Superior temporal gyrus (tissue), 1 donor: Measurements from ENCODE around the gene PKD2L2.
"Not testable (repeated sequence)": the region's sequence is repeated elsewhere in the genome, so short reads cannot be mapped to it uniquely, and the experiment has no call there.

ENCODE experiments used
- DNase-seq: peaks from one replicate; pipeline ENCODE4 v3.0.0-alpha.2; 2016; ENCODE audit errors: extremely low spot score

The PKD2L2 gene

DNA sequence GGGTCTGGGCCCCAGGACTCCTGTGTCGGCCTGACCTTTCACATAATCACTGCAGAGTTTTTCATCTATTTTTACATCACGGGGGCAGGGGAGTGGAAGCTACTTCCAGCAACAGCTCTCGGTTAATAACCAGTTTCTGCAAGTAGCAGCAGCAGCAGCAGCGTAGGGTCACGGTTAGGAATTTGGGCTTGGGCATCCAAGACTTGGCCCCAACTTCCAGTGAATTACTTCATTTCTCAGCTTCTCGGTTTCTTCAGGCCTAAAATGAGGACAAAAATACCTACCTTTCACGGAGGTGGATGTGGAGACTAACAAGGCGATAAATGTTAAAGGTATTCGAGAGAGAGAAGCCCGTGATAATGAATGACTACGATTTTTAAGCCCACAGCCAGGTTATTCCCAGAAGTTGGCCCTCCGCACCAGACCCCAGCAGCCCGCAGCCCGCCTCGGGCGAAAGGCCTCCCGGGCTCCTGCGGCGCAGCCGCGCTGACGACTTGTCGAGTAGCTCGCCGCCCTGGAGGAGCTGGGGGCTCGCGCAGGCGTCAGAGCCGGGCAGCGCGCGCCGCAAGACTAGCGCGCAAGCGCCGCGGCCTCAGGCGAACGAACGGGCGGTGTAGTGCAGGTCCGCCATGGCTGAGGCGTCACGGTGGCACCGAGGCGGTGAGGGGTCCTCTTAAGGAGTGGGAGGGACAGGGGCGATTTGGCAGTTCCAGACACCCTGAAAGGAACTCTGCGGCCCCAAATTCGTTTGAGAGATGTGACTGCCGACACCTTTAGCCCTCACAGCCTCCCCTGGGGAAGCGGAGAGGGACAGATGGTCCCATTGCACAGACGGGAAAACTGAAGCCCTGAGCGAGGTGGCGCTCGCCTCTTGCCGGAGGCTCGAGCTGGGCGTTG is at the start of gene PKD2L2:
Gene PKD2L2, plus strand, starts transcription at position 595 of the 897 bp plus-strand sequence. Its CDS starts 35 bp downstream, at position 630.
- DNase-seq = peak; percentile 74

DNA sequence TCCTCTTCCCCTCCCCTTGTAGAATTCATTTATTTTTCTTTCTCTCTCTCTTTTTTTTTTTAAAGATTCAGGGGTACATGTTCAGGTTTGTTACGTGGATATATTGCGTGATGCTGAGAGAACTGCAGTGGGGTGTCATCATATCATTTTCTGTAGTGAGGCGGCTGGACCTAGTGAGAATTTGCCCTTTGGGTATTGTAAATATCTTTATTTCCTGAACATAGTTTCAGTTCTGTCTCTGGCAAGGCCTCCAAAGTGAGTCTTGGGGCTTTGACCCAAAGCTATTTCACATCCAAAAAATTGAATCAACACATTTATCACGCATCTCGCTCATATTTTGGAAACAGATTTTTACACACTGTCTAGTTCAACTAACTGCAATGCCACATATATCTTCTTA is 47.0 kb upstream of the PKD2L2 start:
- no peak for DNase-seq

DNA sequence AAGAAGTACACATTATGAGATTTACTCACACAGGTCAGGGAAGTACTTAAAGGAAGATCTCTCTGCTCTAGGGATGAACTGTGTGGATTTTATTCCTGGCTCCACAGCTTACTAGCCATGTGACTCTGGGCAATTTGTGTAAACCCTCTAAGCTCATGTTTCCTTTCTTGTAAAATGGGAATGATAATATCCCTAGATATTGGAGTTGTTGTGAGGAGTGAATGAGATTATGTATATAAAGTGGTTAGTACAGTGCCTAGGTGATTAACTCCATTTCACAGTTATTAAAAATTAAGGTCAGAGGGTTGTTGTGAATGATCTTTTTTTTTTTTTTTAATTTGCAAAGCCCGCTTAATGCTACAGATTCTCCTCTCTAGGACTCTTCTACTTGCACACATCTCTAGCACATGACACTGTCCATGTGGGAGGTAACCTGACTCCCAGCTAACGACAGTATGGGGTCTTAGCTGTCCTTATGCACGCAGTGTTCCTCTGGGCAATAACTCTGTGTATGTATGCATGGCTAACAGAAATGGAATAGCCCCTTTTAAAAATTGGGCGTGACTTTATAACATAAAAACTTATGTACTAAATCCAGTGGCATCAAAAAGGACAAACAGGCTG is 45.5 kb upstream of the PKD2L2 start:
- DNase-seq = no peak

DNA sequence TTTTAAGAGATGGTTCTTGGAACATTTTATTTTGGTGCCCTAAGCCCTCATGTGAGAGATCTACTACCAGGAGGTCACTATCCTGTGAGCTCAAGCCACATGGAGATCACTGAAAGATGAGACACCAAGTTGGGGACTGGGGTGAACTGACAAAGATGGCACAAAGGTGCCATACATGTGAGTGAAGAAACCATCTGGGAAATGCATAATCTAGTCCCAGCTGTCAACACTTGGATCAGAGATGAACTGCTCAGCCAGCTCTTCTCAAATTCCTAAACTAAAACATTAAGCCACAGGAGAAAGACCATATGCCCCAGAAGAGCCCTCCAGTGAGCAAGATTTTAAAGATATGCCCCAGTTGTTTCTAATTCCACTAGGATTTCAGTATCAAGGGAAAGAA is 43.8 kb upstream of the PKD2L2 start:
- DNase-seq = no peak

DNA sequence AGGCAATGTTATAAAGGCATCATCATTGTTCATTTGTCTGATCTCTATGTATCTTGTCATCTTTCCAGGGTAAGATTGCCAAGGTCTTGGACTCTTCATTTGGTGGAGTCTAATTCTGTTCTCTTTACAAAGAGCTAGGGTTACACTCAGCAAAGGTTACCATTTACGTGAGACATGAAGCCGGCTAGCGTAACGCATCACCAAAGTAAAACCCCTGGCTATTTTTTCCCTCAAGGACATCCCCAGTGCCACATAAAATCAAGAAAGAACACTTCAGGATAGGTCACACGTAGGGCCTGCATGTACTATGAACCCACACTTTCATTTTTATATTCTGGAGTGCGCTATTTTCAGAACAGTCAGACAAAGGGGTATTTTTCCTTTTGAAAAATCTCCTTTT is 41.6 kb upstream of the PKD2L2 start:
- DNase-seq = peak; percentile 43

DNA sequence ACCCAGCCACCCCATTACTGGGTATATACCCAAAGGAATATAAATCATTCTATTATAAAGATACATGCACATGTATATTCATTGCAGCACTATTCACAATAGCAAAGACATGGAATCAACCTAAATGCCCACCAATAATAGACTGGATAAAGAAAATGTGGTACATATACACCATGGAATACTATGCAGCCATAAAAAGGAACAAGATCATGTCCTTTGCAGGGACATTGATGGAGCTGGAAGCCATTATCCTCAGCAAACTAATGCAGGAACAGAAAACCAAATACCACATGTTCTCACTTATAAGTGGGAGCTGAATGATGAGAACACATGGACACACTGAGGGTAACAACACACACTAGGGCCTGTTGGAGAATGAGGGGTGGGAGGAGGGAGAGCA is 36.1 kb upstream of the PKD2L2 start:
- not testable (repeated sequence) for DNase-seq

DNA sequence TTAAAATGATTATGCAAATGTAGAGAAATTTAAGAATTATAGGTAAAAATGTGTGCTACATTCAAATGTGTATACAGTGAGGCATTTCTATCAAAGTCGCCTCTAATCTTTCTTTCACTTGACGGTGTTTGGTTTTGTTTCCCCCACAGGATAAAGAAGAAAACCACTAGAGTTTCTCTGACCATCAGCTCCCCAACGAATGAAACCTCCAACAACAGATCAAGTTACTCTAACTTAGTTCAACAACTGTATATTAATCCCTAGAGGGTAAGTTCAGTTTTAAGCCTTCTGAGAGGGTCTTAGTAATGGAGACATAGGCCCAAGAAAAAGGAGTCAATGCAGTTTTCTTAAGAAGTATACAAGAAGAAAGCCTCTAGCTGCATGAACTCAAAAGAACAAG is 33.1 kb upstream of the PKD2L2 start:
- DNase-seq = no peak

DNA sequence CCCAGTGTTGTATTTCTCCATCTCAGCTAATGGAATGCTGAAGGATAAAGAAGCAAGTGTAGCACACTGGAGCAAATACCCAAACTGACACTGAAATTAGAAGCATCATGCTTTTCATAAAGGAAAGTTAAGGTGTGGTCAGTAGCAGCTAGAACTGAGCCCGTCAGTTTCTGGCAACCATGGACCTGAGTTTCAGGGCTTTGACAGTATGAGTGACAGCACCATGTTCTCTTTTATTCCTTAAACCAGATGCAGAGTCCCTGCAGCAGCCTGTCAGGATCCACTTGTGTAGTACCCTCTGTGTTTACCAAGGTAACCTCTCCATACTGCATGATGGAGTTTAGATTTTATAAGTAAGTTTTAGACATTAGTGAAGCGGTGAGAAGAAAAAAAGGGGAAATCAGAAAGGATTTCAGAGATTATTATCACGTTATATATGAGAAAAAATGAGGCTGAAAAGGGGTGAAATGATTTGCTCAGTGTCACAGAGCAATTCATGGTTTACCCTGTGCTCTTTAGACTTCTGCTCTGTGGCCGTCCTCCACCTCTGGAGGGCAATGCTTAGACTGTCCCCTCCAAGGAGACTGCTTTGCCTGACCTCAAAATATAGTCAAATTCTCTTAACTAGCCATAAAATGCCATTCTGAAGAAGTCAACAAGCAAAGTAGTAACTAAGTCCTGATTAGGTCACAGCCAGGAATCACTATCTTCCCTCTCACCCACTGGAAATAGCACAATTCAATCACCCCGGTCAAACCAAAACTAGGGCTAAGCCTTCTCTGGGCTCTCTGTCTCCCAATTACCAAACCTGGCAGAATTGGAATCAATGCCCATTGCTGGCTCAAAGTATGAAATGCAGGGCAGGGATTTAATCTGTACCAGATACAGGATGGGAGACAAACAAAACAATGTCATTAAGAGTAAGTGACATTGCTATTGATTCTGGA is 32.1 kb upstream of the PKD2L2 start:
- DNase-seq = peak; percentile 66

DNA sequence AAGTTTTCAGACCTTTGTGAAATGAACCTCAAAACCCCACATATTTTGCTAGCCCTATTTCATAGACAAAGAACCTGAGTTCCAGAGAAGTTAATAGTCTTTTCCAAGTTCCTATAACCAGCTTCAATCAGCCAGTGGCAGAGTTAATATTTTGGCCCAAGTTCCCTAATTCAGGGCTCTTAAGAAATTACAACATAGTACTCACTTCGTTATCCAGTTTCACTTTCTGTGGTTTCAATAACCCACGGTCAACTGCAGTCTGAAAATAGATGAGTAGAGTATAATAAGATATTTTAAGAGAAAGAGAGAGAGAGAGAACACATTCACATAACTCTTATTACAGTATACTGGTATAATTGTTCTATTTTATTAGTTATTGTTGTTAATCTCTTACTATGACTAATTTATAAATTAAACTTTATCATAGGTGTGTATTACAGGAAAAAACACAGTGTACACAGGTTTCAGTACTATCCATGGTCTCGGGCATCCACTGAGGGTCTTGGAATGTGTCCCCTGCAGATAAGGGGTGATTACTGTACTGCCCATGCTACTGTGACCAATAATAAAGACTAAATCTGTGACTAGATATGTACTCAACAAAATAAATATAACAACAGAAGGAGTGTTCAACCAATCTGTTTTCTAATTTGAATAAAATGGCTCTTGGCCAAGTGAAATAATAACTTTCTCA is 30.9 kb upstream of the PKD2L2 start:
- DNase-seq = peak; percentile 78

DNA sequence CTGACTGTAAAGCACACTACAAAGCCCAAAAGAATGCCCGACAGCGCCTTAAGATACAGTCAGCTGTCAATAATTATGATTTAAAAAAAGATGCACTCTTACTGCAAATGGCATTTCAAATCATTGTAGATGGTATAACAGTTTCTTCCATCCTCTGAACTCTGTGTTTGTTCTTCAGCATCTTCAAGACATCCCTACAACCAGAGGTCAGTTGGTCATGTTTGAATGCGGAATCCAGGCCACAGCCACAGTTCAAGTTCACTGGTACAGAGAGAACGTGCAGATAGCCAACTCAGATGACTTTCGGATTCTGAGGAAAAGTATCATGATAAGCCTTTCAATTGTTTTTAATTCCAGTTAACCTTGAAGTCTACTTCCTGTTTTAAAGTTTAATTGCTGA is 30.3 kb upstream of the PKD2L2 start:
- DNase-seq = peak; percentile 68

DNA sequence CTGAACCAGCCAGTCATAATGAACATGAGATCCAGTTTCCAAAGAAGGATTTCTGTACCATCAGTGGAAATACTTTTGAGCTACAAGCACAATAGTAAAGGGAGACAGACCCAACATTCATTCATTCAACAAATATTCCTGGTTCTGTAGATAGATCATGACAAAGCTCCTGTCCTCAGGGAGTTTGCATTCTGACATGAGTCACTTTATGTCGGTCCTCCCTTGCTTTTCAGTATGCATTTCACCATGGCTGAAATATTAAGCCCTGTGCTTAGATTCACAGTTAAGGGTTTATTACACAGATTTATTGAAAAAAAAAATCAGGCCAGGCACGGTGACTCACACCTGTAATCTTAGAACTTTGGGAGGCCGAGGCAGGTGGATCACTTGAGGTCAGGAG is 27.0 kb upstream of the PKD2L2 start:
- DNase-seq = no peak

DNA sequence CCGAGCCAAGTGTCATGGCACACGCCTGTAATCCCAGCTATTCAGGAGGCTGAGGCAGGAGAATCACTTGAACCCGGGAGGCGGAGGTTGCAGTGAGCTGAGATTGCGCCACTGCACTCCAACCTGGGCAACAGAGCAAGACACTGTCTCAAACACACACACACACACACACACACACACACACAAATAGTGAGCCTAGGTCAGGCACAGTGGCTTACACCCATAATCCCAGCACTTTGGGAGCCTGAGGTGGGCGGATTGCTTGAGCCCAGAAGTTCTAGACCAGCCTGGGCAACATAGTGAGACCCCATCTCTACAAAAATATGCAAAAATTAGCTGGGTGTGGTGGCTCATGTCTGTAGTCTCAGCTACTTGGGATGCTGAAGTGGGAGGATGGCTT is 25.6 kb upstream of the PKD2L2 start:
- DNase-seq = not testable (repeated sequence)

DNA sequence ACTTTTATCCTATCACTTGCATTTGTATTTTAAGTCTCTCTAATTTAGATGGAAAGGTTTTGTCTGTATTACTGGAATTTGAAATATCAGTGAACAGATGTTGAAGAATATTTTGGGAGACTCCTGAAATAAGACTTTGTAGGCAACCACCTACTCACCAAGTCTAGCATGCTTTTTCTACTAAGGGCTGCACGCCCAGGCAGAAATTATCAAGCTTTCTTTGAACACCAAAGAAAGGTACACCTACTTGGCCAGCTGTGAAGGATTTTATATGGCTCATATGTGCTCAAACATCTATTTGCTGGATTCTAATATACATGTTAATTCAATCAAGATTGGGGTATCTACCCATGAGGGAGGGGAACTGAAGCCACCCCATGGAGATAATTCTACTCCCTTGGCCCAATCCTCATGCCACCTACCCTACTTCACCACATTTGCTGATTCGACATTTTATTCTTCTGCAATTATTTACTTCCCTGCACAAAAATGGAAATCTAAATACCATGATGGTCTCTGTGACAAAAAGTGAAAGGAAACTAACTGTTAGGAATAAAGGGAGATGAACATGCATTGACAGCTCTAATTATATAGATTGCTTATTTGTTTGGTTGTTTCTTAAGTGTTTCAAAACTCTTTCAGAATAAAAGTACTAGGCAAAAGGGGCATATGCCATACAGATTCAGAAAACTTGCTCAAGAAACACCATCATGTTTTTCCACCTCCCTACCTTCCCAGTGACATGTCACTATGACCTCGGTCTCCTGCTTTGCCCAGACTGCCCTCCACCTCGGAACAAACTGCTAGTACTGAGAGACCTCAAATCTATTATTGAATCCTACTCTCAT is 22.5 kb upstream of the PKD2L2 start:
- peak; percentile 53 for DNase-seq

DNA sequence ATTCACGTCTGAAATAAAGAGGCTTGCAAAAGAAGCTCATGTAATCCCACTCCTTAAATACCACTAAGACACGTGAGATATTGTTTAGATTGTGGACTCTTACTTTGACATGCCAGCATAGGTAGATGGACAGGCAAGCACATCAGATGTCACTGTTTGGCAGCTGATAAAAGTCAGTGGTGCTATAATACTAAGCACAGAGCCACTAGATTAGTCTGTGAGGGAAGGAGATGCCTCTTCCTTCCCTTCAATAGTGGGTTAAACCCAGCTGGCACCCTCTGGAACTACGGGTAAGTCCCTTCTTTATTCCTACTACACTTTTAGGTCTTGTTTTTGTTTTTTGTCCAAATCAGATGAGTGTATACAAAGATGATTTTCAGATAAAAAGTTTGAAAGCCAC is 21.6 kb upstream of the PKD2L2 start, which contains the start of gene MYOT:
Gene MYOT, plus strand, starts transcription at position 197 of the 400 bp plus-strand sequence. CDS start 2,792 bp downstream, outside the sequence.
- DNase-seq = peak; percentile 51

DNA sequence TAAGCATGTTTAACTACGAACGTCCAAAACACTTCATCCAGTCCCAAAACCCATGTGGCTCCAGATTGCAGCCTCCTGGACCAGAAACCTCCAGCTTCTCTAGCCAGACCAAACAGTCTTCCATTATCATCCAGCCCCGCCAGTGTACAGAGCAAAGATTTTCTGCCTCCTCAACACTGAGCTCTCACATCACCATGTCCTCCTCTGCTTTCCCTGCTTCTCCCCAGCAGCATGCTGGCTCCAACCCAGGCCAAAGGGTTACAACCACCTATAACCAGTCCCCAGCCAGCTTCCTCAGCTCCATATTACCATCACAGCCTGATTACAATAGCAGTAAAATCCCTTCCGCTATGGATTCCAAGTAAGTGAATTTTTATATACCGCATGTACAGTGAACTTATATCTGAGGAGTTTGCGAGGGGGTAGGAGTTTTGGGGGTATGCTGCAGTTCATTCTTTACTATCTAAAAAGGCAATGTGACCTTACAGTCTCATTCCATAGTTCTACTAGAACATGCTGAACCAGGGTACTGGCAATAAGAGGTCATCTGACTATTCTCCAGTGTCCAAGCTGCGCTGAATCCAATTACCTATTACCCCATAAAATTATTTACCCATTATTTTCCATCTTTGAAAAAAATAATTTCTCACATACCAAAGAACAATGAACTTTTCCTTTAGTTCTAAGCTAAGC is 18.5 kb upstream of the PKD2L2 start:
- peak; percentile 38 for DNase-seq

DNA sequence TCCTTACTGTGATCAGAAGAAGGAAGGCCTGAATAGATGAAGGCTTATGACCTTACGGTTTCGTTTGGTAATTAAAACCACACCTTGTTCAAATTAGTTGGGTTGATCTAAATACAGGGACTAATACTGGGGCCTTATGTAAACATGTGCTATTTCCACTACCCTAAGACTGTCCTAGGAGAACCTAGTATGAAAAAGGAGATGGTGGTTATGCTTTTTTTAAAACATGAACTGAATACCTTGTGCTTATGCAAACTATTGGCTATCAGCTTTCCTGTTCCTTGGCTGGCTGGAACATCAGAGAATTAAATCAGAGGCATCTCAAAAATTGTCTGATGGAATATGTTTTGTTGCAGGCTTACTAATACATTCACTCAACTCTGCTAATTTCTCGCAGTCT is 17.7 kb upstream of the PKD2L2 start:
- peak; percentile 44 for DNase-seq

DNA sequence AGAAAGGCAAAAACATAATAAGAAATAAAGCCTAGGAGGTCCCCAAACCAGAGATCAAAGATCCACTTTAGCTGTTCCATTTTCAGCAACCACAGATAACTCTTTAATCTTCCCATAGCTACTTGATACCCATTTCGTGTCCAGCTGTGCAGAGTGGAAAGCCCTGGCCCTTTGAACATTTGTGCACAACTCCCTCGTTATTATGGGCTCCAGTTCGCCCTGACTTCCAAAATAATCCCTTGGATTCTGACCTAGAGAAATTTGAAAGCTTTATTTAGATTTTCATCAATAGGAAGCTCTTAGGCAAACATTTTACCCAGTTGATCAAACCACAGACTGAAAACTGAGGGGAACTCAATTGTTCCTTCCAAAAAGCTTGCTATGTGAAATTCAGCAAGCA is 16.8 kb upstream of the PKD2L2 start:
- peak; percentile 63 for DNase-seq

DNA sequence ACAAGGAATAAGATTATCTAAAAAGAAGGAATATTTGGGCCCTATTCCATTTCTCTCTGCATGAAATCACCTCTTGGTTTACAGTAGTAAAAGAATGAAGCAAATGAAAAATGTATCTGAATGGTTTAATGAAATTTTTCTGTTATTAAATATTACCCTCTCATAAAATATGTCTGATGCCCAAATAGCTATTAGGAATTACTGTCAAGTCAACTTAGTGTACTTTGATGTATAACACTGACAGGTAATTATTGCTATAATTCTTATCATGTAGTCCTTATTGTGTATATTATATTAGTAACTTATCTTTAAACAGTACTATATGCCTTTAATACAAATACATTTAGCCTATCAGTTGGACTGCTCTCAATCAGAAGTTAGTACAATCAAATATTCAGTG is 13.2 kb upstream of the PKD2L2 start:
- DNase-seq = no peak

DNA sequence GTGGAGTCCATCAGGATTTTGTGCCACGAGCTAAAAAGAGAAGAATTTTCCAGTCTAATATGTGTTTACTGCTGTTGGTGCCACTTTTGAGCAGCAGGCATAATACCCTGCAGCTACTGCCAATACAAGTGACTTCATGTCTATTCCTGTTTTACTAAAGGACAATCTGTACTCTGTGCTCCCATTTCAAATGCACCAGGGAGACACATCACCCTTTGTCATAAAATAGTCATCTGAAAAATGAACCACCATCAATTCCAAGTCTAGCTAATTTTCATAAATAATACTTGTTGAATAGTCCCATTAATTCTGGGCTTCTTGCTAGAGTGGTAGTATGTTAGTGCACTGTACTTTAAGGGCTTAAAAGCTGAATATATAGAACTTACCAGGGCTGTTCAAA is 8.9 kb upstream of the PKD2L2 start:
- DNase-seq = peak; percentile 94

DNA sequence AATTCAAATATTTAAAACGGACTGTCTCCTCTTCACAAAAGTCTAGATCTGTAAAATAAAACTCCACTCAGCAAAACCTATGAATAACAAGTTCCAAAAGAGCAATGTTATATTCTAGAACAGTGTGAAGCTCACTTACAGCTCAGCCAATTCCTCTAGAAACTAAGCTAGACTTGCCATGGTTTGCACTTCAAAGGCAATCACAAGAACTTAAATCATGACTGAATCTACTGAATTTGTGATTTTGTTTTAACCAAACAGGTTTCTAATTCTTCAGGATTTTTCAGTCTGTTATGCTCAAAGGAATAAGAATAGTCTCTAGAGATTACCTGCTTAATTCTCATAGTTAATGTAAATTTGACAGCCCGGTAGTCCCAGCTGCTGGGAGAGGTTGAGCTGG is 1.4 kb upstream of the PKD2L2 start:
- peak; percentile 78 for DNase-seq
